Cardiac muscle cell (in vitro differentiated cells and primary cell): ENCODE data around the gene NETO2. TPM values are rescaled to one million over a fixed set of nuclear protein-coding genes. Genes with fewer than 3 reads are reported as not detected.

Source experiments
- DNase-seq, 2 donors: peaks; one replicate each; pipeline versions ENCODE4 v3.0.0 to v3.0.0-alpha.2; 2010 to 2017; ENCODE audit warnings: low read depth in 1 of 2, low spot score in 1 of 2
- H3K27ac ChIP-seq: fragments of 200-600 bp; sonication (generic); 2 replicates; pipeline ENCODE4 v1.5.1; 2016
- H3K27me3 ChIP-seq: fragments of 200-600 bp; sonication (generic); 2 replicates; pipeline ENCODE4 v1.6.0; 2016; ENCODE audit warnings: control low read depth
- H3K36me3 ChIP-seq: fragments of 200-600 bp; sonication (generic); 2 replicates; pipeline ENCODE4 v1.5.1; 2016; ENCODE audit warnings: control low read depth
- H3K4me1 ChIP-seq: fragments of 200-600 bp; sonication (generic); 2 replicates; pipeline ENCODE4 v1.8.1; 2017; ENCODE audit warnings: low read depth, mild to moderate bottlenecking, mixed run types
- H3K4me3 ChIP-seq: fragments of 200-600 bp; sonication (generic); 2 replicates; pipeline ENCODE4 v1.5.1; 2016; ENCODE audit warnings: mild to moderate bottlenecking
- H3K9me3 ChIP-seq: fragments of 200-600 bp; sonication (generic); 2 replicates; pipeline ENCODE4 v1.5.1; 2017; ENCODE audit warnings: low read depth, mild to moderate bottlenecking, control low read depth
- polyA plus RNA-seq: library from polyadenylated mRNA; unstranded; fragments of >200 nt; fragmentation: Nextera tagmentation; extraction: Ambion mirVana; gene quantifications from 2 replicates; pipeline ENCODE4 v1.2.1, GENCODE V29; 2016
- total RNA-seq: library from RNA; depleted of rRNA; stranded (reverse); fragments of >200 nt; gene quantifications from 2 replicates; pipeline ENCODE4 v1.2.3, GENCODE V29; 2016
- TF ChIP-seq, protein P1 (sequence below): IDR thresholded peaks from 2 replicates; pipeline ENCODE4 v1.5.1; 2012; ENCODE audit warnings: low read depth, mild to moderate bottlenecking, low read length

NETO2 gene
- total and polyA plus RNA-seq, 2 experiments from 2014 or later, result 12.7 to 19.0 TPM

DNA sequence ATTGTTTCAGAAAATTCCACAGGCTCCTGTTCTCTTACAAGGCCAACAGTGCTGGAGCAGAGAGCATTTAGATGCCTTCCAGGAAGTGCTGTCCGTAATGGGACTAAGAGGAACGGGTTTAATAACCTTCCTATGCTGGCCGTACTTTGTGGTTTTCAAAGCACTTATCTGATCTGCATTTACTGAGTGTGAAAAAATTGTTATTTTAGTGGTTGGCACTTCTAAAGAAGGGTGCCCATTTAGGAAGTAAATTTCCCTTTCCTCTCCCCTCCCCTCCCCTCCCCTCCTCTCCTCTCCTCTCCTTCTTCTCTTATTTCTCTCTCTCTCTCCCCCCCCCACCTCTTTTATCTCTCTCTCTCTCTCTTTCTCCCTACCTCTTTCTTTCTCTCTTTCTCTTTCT, 98.3 kb downstream of the NETO2 start:
- DNase-seq, result peak in 1 of 2 donors; percentile 28
- H3K4me1 ChIP-seq, result peaks cover 4% of the 10 kb centered on the region

DNA sequence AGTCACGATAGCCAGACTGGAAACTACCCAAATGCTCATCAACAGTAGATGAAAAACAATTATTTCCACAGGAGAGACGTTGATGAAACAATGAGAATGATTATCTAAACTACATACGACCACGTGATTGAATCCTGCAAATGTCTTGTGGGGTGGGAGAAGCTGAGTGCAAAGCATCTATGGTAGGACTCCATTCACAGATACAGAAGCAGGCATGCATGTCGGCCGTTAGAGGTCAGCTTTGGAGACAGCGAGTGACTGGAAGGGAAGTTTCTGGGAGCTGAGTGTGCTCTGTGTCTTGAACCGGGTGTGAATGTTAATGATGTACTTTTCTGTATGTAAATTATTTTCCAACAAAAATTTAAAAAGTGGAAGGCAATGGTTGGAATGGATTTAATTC, 98.7 kb downstream of the NETO2 start:
- no peaks in the 10 kb centered on the region for H3K36me3 ChIP-seq
- no peaks in the 10 kb centered on the region for H3K9me3 ChIP-seq
- H3K27ac ChIP-seq, result no peak overlapping the region
- DNase-seq, result peak in 1 of 2 donors; percentile 41
- no peaks in the 10 kb centered on the region for H3K27me3 ChIP-seq
- H3K4me1 ChIP-seq, result peaks cover 4% of the 10 kb centered on the region
- no peak overlapping the region for H3K4me3 ChIP-seq
- TF ChIP-seq, protein P1, sequence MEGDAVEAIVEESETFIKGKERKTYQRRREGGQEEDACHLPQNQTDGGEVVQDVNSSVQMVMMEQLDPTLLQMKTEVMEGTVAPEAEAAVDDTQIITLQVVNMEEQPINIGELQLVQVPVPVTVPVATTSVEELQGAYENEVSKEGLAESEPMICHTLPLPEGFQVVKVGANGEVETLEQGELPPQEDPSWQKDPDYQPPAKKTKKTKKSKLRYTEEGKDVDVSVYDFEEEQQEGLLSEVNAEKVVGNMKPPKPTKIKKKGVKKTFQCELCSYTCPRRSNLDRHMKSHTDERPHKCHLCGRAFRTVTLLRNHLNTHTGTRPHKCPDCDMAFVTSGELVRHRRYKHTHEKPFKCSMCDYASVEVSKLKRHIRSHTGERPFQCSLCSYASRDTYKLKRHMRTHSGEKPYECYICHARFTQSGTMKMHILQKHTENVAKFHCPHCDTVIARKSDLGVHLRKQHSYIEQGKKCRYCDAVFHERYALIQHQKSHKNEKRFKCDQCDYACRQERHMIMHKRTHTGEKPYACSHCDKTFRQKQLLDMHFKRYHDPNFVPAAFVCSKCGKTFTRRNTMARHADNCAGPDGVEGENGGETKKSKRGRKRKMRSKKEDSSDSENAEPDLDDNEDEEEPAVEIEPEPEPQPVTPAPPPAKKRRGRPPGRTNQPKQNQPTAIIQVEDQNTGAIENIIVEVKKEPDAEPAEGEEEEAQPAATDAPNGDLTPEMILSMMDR, result peak; percentile 3

More for the DNA sequence above, 98.3 kb downstream of the NETO2 start:
- no peak overlapping the region for H3K27ac ChIP-seq
- no peaks in the 10 kb centered on the region for H3K27me3 ChIP-seq
- no peak overlapping the region for H3K4me3 ChIP-seq
- TF ChIP-seq, protein P1, result no peak
- H3K36me3 ChIP-seq, result no peaks in the 10 kb centered on the region
- no peaks in the 10 kb centered on the region for H3K9me3 ChIP-seq

GRCh38 chr16:47043970-47044684, 99.6 kb downstream of the NETO2 start:
- no peaks in the 10 kb centered on the region for H3K36me3 ChIP-seq
- peak in 1 of 2 donors; percentile 12 for DNase-seq
- H3K27me3 ChIP-seq, result no peaks in the 10 kb centered on the region

DNA sequence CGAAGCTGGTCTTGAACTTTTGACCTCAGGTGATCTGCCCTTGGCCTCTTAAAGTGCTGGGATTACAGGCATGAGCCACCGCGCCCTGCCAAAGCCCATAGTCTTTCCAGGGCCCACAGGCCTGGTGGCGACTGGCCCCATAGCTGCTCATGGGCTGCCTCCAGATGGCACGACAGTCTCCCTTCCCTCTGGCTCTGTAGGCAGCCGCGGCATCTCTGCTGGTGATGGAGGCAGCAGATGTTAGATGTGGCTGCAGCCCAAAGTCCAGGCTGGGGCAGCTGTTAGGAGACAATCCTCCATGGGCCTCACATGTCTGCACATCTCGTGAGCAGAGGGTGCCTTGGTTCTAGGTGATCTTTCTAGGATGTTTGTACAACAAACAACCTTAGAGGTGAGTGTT, 100.5 kb downstream of the NETO2 start:
- Histone ChIP-seq H3K27ac (no peak overlapping the region), H3K4me1 (peaks cover 4% of the 10 kb centered on the region), H3K27me3 (no peaks in the 10 kb centered on the region), H3K4me3 (no peak overlapping the region), H3K36me3 (no peaks in the 10 kb centered on the region), H3K9me3 (no peaks in the 10 kb centered on the region)
- DNase-seq, result no peak
- TF ChIP-seq, protein P1, result no peak

More at GRCh38 chr16:47043970-47044684, 99.6 kb downstream of the NETO2 start:
- TF ChIP-seq, protein P1, result no peak
- no peak overlapping the region for H3K27ac ChIP-seq
- no peaks in the 10 kb centered on the region for H3K9me3 ChIP-seq
- H3K4me1 ChIP-seq, result peaks cover 4% of the 10 kb centered on the region
- no peak overlapping the region for H3K4me3 ChIP-seq

DNA sequence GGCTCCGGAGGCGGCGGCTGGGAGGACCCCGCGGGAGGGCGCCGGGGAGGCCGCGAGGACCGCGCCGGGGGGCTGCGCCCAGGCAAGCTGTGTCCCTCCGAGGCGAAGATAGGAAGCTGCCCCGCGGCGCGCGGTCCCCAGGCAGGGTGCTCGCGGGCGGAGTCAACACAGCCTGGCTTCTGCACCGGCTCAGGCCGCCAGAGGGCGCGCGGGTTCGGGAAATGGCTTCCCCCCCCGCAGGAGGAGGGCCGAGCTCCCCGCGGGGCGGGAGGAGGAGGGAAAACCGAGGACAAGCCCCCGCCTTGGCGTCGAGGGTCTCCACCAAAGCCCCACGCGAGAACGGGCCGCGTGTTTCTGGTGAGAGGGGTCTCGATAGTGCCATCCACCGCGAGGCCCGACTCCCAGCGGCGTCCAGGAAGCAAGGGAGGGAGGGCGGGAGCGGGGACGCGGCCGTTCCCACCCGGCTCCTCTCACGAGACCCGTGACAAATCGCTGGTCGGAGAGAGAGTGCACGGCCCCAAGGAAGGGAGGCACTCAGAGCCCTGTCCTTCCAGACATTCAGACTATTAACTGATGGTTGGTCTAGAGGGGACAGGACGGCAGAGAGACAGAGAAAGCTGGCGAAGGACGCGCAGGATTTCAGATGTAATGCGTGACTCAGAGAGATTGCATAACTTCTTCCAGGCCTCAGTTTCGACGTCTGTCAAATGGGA, 105.8 kb downstream of the NETO2 start:
- H3K27ac ChIP-seq, result no peak overlapping the region
- peaks cover 10% of the 10 kb centered on the region for H3K27me3 ChIP-seq

More for the DNA sequence above, 105.8 kb downstream of the NETO2 start:
- DNase-seq, result peak; percentile 85 to 89
- TF ChIP-seq, protein P1, result peak; percentile 86
- no peaks in the 10 kb centered on the region for H3K9me3 ChIP-seq
- H3K36me3 ChIP-seq, result no peaks in the 10 kb centered on the region
- H3K4me1 ChIP-seq, result no peaks in the 10 kb centered on the region
- H3K4me3 ChIP-seq, result peak overlapping the region; percentile 38
